HEK293 (cell line): ENCODE data around the gene CCL16.
A peak's percentile ranks its signal among the peaks of the same experiment; 100 is the strongest.

Experiments used
- CTCF ChIA-PET: fragments of 350-600 bp; formaldehyde crosslinking; extraction: SDS; loops from one replicate; lab custom pipeline; 2021; ENCODE audit warnings: antibody characterized with exemption; lab: Yijun Ruan, JAX
- POLR2A ChIA-PET: fragments of 300-600 bp; formaldehyde crosslinking; extraction: SDS; loops from one replicate; lab custom pipeline; 2020; ENCODE audit warnings: antibody characterized with exemption, inconsistent platforms; lab: Yijun Ruan, JAX
- H3K27ac ChIP-seq: fragments of 200-500 bp; sonication (Bioruptor generic); 2 replicates; pipeline ENCODE4 v1.5.1; 2014; ENCODE audit warnings: low read depth, low read length, control low read depth, inconsistent platforms; ENCODE audit errors: extremely low read depth
- H3K36me3 ChIP-seq, 2 experiments: fragments of 200-500 bp in 1 of 2; sonication (Bioruptor generic) in 1 of 2; 1 replicate in 1 of 2; 2 replicates in 1 of 2; pipeline ENCODE4 v1.5.1; 2014 to 2017; ENCODE audit warnings: inconsistent platforms in 2 of 2, low read length in 2 of 2; ENCODE audit not compliant: control insufficient read depth in 2 of 2, insufficient read depth in 1 of 2
- H3K4me1 ChIP-seq: fragments of 200-500 bp; sonication (Bioruptor generic); 2 replicates; pipeline ENCODE4 v1.5.1; 2014; ENCODE audit warnings: mild to moderate bottlenecking, low read length, inconsistent platforms; ENCODE audit not compliant: control insufficient read depth, insufficient read depth
- H3K4me3 ChIP-seq: 2 replicates; pipeline ENCODE4 v1.5.1; 2011; ENCODE audit warnings: low read depth, mild to moderate bottlenecking, control low read depth, low read length, moderate library complexity
- H3K9me3 ChIP-seq: fragments of 200-500 bp; sonication (Bioruptor generic); 2 replicates; pipeline ENCODE4 v1.5.1; 2014; ENCODE audit warnings: low read depth, low read length, inconsistent platforms; ENCODE audit not compliant: control insufficient read depth, insufficient read depth
- HOXA7 ChIP-seq: sonication (generic); formaldehyde crosslinking; IDR thresholded peaks from 2 replicates; pipeline ENCODE4 v1.8.1; 2022; ENCODE audit warnings: missing genetic modification reagents, borderline replicate concordance
- OVOL3 ChIP-seq: fragments of 450-650 bp; formaldehyde crosslinking; IDR thresholded peaks from 2 replicates; pipeline ENCODE4 v1.5.1; 2016; ENCODE audit warnings: missing biosample characterization, missing genetic modification characterization
- PRDM4 ChIP-seq: fragments of 450-650 bp; formaldehyde crosslinking; IDR thresholded peaks from 2 replicates; pipeline ENCODE4 v1.5.1; 2017; ENCODE audit warnings: missing biosample characterization, missing genetic modification characterization
- RBAK ChIP-seq: fragments of 450-650 bp; formaldehyde crosslinking; IDR thresholded peaks from 2 replicates; pipeline ENCODE4 v1.5.1; 2016; ENCODE audit warnings: missing biosample characterization, missing genetic modification characterization
- SCRT2 ChIP-seq: fragments of 450-650 bp; formaldehyde crosslinking; IDR thresholded peaks from 2 replicates; pipeline ENCODE4 v1.5.1; 2016; ENCODE audit warnings: missing biosample characterization, missing genetic modification characterization
- TSHZ1 ChIP-seq: fragments of 450-650 bp; formaldehyde crosslinking; IDR thresholded peaks from 2 replicates; pipeline ENCODE4 v1.5.1; 2016; ENCODE audit warnings: missing biosample characterization, missing genetic modification characterization, borderline replicate concordance
- ZBTB21 ChIP-seq: fragments of 450-650 bp; formaldehyde crosslinking; IDR thresholded peaks from 2 replicates; pipeline ENCODE4 v1.5.1; 2017; ENCODE audit warnings: missing biosample characterization, missing genetic modification characterization
- ZBTB8A ChIP-seq: fragments of 450-650 bp; formaldehyde crosslinking; IDR thresholded peaks from 2 replicates; pipeline ENCODE4 v1.5.1; 2016; ENCODE audit warnings: missing biosample characterization, missing genetic modification characterization
- ZFP69B ChIP-seq: fragments of 450-650 bp; formaldehyde crosslinking; IDR thresholded peaks from 2 replicates; pipeline ENCODE4 v1.5.1; 2016; ENCODE audit warnings: missing biosample characterization, missing genetic modification characterization
- ZNF132 ChIP-seq: fragments of 450-650 bp; formaldehyde crosslinking; IDR thresholded peaks from 2 replicates; pipeline ENCODE4 v1.5.1; 2017; ENCODE audit warnings: missing biosample characterization, missing genetic modification characterization, borderline replicate concordance
- ZNF140 ChIP-seq: fragments of 450-650 bp; formaldehyde crosslinking; IDR thresholded peaks from 2 replicates; pipeline ENCODE4 v1.5.1; 2016; ENCODE audit warnings: missing biosample characterization, missing genetic modification characterization
- ZNF211 ChIP-seq: fragments of 450-650 bp; formaldehyde crosslinking; IDR thresholded peaks from 2 replicates; pipeline ENCODE4 v1.5.1; 2016; ENCODE audit warnings: low read depth, missing biosample characterization, missing genetic modification characterization
- ZNF223 ChIP-seq: fragments of 450-650 bp; formaldehyde crosslinking; IDR thresholded peaks from 2 replicates; pipeline ENCODE4 v1.5.1; 2016; ENCODE audit warnings: missing biosample characterization, missing genetic modification characterization
- ZNF23 ChIP-seq: fragments of 450-650 bp; formaldehyde crosslinking; IDR thresholded peaks from 2 replicates; pipeline ENCODE4 v1.5.1; 2016; ENCODE audit warnings: missing biosample characterization, missing genetic modification characterization, borderline replicate concordance
- ZNF239 ChIP-seq: fragments of 450-650 bp; formaldehyde crosslinking; IDR thresholded peaks from 2 replicates; pipeline ENCODE4 v1.5.1; 2016; ENCODE audit warnings: missing biosample characterization, missing genetic modification characterization
- ZNF530 ChIP-seq: fragments of 450-650 bp; formaldehyde crosslinking; IDR thresholded peaks from 2 replicates; pipeline ENCODE4 v1.5.1; 2016; ENCODE audit warnings: low read depth, missing biosample characterization, missing genetic modification characterization
- ZNF558 ChIP-seq: fragments of 450-650 bp; formaldehyde crosslinking; IDR thresholded peaks from 2 replicates; pipeline ENCODE4 v1.5.1; 2016; ENCODE audit warnings: missing biosample characterization, missing genetic modification characterization
- ZNF600 ChIP-seq: fragments of 450-650 bp; formaldehyde crosslinking; IDR thresholded peaks from 2 replicates; pipeline ENCODE4 v1.5.1; 2016; ENCODE audit warnings: missing biosample characterization, missing genetic modification characterization
- ZNF624 ChIP-seq: fragments of 450-650 bp; formaldehyde crosslinking; IDR thresholded peaks from 2 replicates; pipeline ENCODE4 v1.5.1; 2017; ENCODE audit warnings: missing biosample characterization, missing genetic modification characterization
- ZSCAN16 ChIP-seq: fragments of 450-650 bp; formaldehyde crosslinking; IDR thresholded peaks from 2 replicates; pipeline ENCODE4 v1.5.1; 2016; ENCODE audit warnings: missing biosample characterization, missing genetic modification characterization
- ZSCAN23 ChIP-seq: fragments of 450-650 bp; formaldehyde crosslinking; IDR thresholded peaks from 2 replicates; pipeline ENCODE4 v1.5.1; 2016; ENCODE audit warnings: missing biosample characterization, missing genetic modification characterization

Gene CCL16

GRCh38 chr17:36001862-36002603 lies 20.7 kb upstream of the CCL16 start:
- Histone ChIP-seq H3K27ac (no peak overlapping the region), H3K4me3 (no peak overlapping the region), H3K36me3 (no peaks in the 10 kb centered on the region), H3K4me1 (0 out of 2 replicates have a peak, but pooled peaks cover 4% of the 10 kb centered on the region), H3K9me3 (no peaks in the 10 kb centered on the region)
- CTCF ChIA-PET, result interaction anchor here (0.6 to 3.9 kb wide), 5 partner anchors 26 to 149 kb away, joined by 3 to 26 read pairs (median 5); no protein-coding TSS in a partner anchor
- POLR2A ChIA-PET, result no interaction called here
- TF ChIP-seq ZNF223 (tag by site-specific recombination) (no peak), ZNF600 (tag by site-specific recombination) (0 out of 2 replicates have a peak, but pooled peaks have one; percentile 27), SCRT2 (peak; percentile 50; the same call in 1 of the 2 replicates), HOXA7 (CRISPR knock-in tag) (no peak), ZBTB8A (tag by site-specific recombination) (no peak)

GRCh38 chr17:36001110-36001771 lies 19.9 kb upstream of the CCL16 start, which contains the start of gene CCL15:
Gene CCL15, minus strand, starts transcription at chr17:36001553. Its CDS starts 61 bp downstream, at chr17:36001492.
- no peak within 1 kb of the TSS for H3K4me3 ChIP-seq
- H3K36me3 ChIP-seq, result no peaks in the 10 kb centered on the region
- ChIA-PET POLR2A (no interaction called here), CTCF (interaction anchor here (0.6 to 1.4 kb wide), 4 partner anchors 25 to 149 kb away, joined by 3 to 6 read pairs (median 4); no protein-coding TSS in a partner anchor)
- TF ChIP-seq ZSCAN23 (no peak), ZNF23 (tag by site-specific recombination) (no peak), ZSCAN16 (tag by site-specific recombination) (no peak), TSHZ1 (tag by site-specific recombination) (no peak), ZNF624 (tag by site-specific recombination) (no peak), ZNF239 (tag by site-specific recombination) (no peak), ZBTB21 (tag by site-specific recombination) (no peak), ZNF140 (tag by site-specific recombination) (no peak), ZFP69B (tag by site-specific recombination) (no peak), ZNF530 (tag by site-specific recombination) (no peak), ZNF558 (tag by site-specific recombination) (no peak), RBAK (tag by site-specific recombination) (no peak), ZNF211 (tag by site-specific recombination) (no peak), PRDM4 (tag by site-specific recombination) (no peak), OVOL3 (tag by site-specific recombination) (no peak), ZNF132 (tag by site-specific recombination) (no peak)
- no peaks in the 10 kb centered on the region for H3K9me3 ChIP-seq
- H3K27ac ChIP-seq, result no peak within 1 kb of the TSS
- 0 out of 2 replicates have a peak, but pooled peaks cover 4% of the 10 kb centered on the region for H3K4me1 ChIP-seq
